ENCODE data around the gene TAOK3.

TAOK3 gene

GRCh38 chr12:118319627-118320026, 53.1 kb downstream of the TAOK3 start:
- H3K4me1 ChIP-seq (ENCODE audit: low read length), result no peaks in the 10 kb centered on the region
- no peaks in the 10 kb centered on the region for H3K79me2 ChIP-seq (ENCODE audit: low read length)
- no peak overlapping the region for H3K27ac ChIP-seq (ENCODE audit: low read length)
- no peaks in the 10 kb centered on the region for H3F3A ChIP-seq (ENCODE audit: insufficient read depth, low read length)
- no peak overlapping the region for H3K4me2 ChIP-seq (ENCODE audit: low read depth, low read length)
- H3K9me3 ChIP-seq (replicated peaks; ENCODE audit: insufficient read depth, low read length), result no peaks in the 10 kb centered on the region
- no peaks in the 10 kb centered on the region for H4K20me1 ChIP-seq (ENCODE audit: insufficient read depth, low read length)
- no peaks in the 10 kb centered on the region for H3K27me3 ChIP-seq (replicated peaks; ENCODE audit: insufficient read depth, low read length)
- H2AFZ ChIP-seq (ENCODE audit: low read length), result no peak overlapping the region
- H3K9me2 ChIP-seq (replicated peaks; ENCODE audit: insufficient read depth, low read length), result no peaks in the 10 kb centered on the region
- H3K9ac ChIP-seq (ENCODE audit: low read length), result no peak overlapping the region
- no peak for DNase-seq
- H3K36me3 ChIP-seq (replicated peaks; ENCODE audit: insufficient read depth, low read length), result no peaks in the 10 kb centered on the region
- H3K4me3 ChIP-seq (ENCODE audit: low read length), result no peak overlapping the region
- no peak for TF ChIP-seq EZH2 (optimal IDR thresholded peaks at IDR 0.05; ENCODE audit: low read depth, low read length)
- no peak for TF ChIP-seq EZH2phosphoT487 (IDR thresholded peaks at IDR 0.05; ENCODE audit: low read length)
- TF ChIP-seq CTCF (IDR thresholded peaks at IDR 0.05; ENCODE audit: low read length), result no peak

GRCh38 chr12:118318744-118319143, 54.0 kb downstream of the TAOK3 start:
- Histone ChIP-seq H3K4me1 (ENCODE audit: low read length) (no peaks in the 10 kb centered on the region), H3K79me2 (ENCODE audit: low read length) (no peaks in the 10 kb centered on the region)
- TF ChIP-seq EZH2 (optimal IDR thresholded peaks at IDR 0.05; ENCODE audit: low read depth, low read length), result no peak
- no peak for TF ChIP-seq CTCF (IDR thresholded peaks at IDR 0.05; ENCODE audit: low read length)
- no peak for TF ChIP-seq EZH2phosphoT487 (IDR thresholded peaks at IDR 0.05; ENCODE audit: low read length)

GRCh38 chr12:118317729-118318128, 55.0 kb downstream of the TAOK3 start:
- no peak for TF ChIP-seq CTCF (IDR thresholded peaks at IDR 0.05; ENCODE audit: low read length)
- no peak for TF ChIP-seq EZH2 (optimal IDR thresholded peaks at IDR 0.05; ENCODE audit: low read depth, low read length)
- no peak for TF ChIP-seq EZH2phosphoT487 (IDR thresholded peaks at IDR 0.05; ENCODE audit: low read length)
- Histone ChIP-seq H3K4me2 (ENCODE audit: low read depth, low read length) (no peak overlapping the region), H3K9me3 (replicated peaks; ENCODE audit: insufficient read depth, low read length) (no peaks in the 10 kb centered on the region), H3K27me3 (replicated peaks; ENCODE audit: insufficient read depth, low read length) (no peaks in the 10 kb centered on the region), H3K4me3 (ENCODE audit: low read length) (no peak overlapping the region), H4K20me1 (ENCODE audit: insufficient read depth, low read length) (no peaks in the 10 kb centered on the region), H3K79me2 (ENCODE audit: low read length) (no peaks in the 10 kb centered on the region), H3F3A (ENCODE audit: insufficient read depth, low read length) (no peaks in the 10 kb centered on the region), H2AFZ (ENCODE audit: low read length) (no peak overlapping the region), H3K9ac (ENCODE audit: low read length) (no peak overlapping the region), H3K27ac (ENCODE audit: low read length) (no peak overlapping the region), H3K9me2 (replicated peaks; ENCODE audit: insufficient read depth, low read length) (no peaks in the 10 kb centered on the region), H3K4me1 (ENCODE audit: low read length) (no peaks in the 10 kb centered on the region), H3K36me3 (replicated peaks; ENCODE audit: insufficient read depth, low read length) (no peaks in the 10 kb centered on the region)
- no peak for DNase-seq

More at GRCh38 chr12:118318744-118319143, 54.0 kb downstream of the TAOK3 start:
- Histone ChIP-seq H3K9me2 (replicated peaks; ENCODE audit: insufficient read depth, low read length) (no peaks in the 10 kb centered on the region), H3K27me3 (replicated peaks; ENCODE audit: insufficient read depth, low read length) (no peaks in the 10 kb centered on the region), H2AFZ (ENCODE audit: low read length) (no peak overlapping the region), H3K4me3 (ENCODE audit: low read length) (no peak overlapping the region), H3K9ac (ENCODE audit: low read length) (no peak overlapping the region), H3K36me3 (replicated peaks; ENCODE audit: insufficient read depth, low read length) (no peaks in the 10 kb centered on the region), H3K4me2 (ENCODE audit: low read depth, low read length) (no peak overlapping the region), H3F3A (ENCODE audit: insufficient read depth, low read length) (no peaks in the 10 kb centered on the region), H4K20me1 (ENCODE audit: insufficient read depth, low read length) (no peaks in the 10 kb centered on the region), H3K9me3 (replicated peaks; ENCODE audit: insufficient read depth, low read length) (no peaks in the 10 kb centered on the region), H3K27ac (ENCODE audit: low read length) (no peak overlapping the region)
- DNase-seq, result no peak
